HepG2 (cell line): ENCODE measurements around the gene AGT. TPM values are rescaled to one million over a fixed set of nuclear protein-coding genes. Genes with fewer than 3 reads are reported as not detected.
A peak's percentile ranks its signal among the peaks of the same experiment; 100 is the strongest.

Experiments used
- DNMT1 ChIP-seq: sonication (generic); formaldehyde crosslinking; IDR thresholded peaks from 2 replicates; pipeline ENCODE4 v1.5.1; 2020; ENCODE audit warnings: mild to moderate bottlenecking, missing genetic modification reagents
- GLMP ChIP-seq: sonication (generic); formaldehyde crosslinking; IDR thresholded peaks from 2 replicates; pipeline ENCODE4 v1.9.0; 2021; ENCODE audit warnings: missing genetic modification reagents, mild to moderate bottlenecking, borderline replicate concordance
- GRHL1 ChIP-seq: sonication (generic); formaldehyde crosslinking; conservative IDR thresholded peaks from 2 replicates; pipeline ENCODE4 v1.8.0; 2022; ENCODE audit warnings: missing genetic modification reagents
- GTF3A ChIP-seq: sonication (generic); formaldehyde crosslinking; conservative IDR thresholded peaks from 2 replicates; pipeline ENCODE4 v1.4.0; 2020; ENCODE audit warnings: mild to moderate bottlenecking, missing genetic modification reagents
- MAX ChIP-seq: IDR thresholded peaks from 2 replicates; pipeline ENCODE4 v1.6.1; 2012; ENCODE audit warnings: inconsistent platforms
- TRIM24 ChIP-seq: sonication (generic); formaldehyde crosslinking; IDR thresholded peaks from 2 replicates; pipeline ENCODE4 v1.8.0; 2022; ENCODE audit warnings: mild to moderate bottlenecking, missing genetic modification reagents
- ZBTB34 ChIP-seq: sonication (generic); formaldehyde crosslinking; IDR thresholded peaks from 2 replicates; pipeline ENCODE4 v1.8.0; 2022; ENCODE audit warnings: mild to moderate bottlenecking, missing genetic modification reagents
- ZBTB8A ChIP-seq: sonication (generic); formaldehyde crosslinking; IDR thresholded peaks from 2 replicates; pipeline ENCODE4 v1.4.0; 2020; ENCODE audit warnings: mild to moderate bottlenecking, low read depth, missing genetic modification reagents, borderline replicate concordance
- ZFP37 ChIP-seq: sonication (generic); formaldehyde crosslinking; IDR thresholded peaks from 2 replicates; pipeline ENCODE4 v1.4.0; 2020; ENCODE audit warnings: missing genetic modification reagents, borderline replicate concordance
- ZHX2 ChIP-seq, 2 experiments: sonication (generic) in 1 of 2; formaldehyde crosslinking in 1 of 2; IDR thresholded peaks; 2 replicates each; pipeline versions ENCODE4 v1.6.1 to v1.9.0; 2014 to 2022; ENCODE audit warnings: antibody characterized with exemption in 1 of 2, borderline replicate concordance in 1 of 2, inconsistent platforms in 1 of 2, low read depth in 1 of 2, missing genetic modification reagents in 1 of 2
- ZNF225 ChIP-seq: sonication (generic); formaldehyde crosslinking; IDR thresholded peaks from 2 replicates; pipeline ENCODE4 v1.4.0; 2020; ENCODE audit warnings: mild to moderate bottlenecking, missing genetic modification reagents
- ZNF251 ChIP-seq: sonication (generic); formaldehyde crosslinking; IDR thresholded peaks from 2 replicates; pipeline ENCODE4 v1.9.0; 2021; ENCODE audit warnings: mild to moderate bottlenecking, missing genetic modification reagents
- ZNF383 ChIP-seq: sonication (generic); formaldehyde crosslinking; IDR thresholded peaks from 2 replicates; pipeline ENCODE4 v1.4.0; 2020; ENCODE audit warnings: missing genetic modification reagents, mild to moderate bottlenecking, borderline replicate concordance
- ZNF460 ChIP-seq: sonication (generic); formaldehyde crosslinking; IDR thresholded peaks from 2 replicates; pipeline ENCODE4 v1.5.1; 2020; ENCODE audit warnings: missing genetic modification reagents, mild to moderate bottlenecking, borderline replicate concordance
- ZNF468 ChIP-seq: sonication (generic); formaldehyde crosslinking; IDR thresholded peaks from 2 replicates; pipeline ENCODE4 v1.8.0; 2022; ENCODE audit warnings: mild to moderate bottlenecking, moderate library complexity, missing genetic modification reagents
- ZNF678 ChIP-seq: sonication (generic); formaldehyde crosslinking; IDR thresholded peaks from 2 replicates; pipeline ENCODE4 v1.4.0; 2020; ENCODE audit warnings: mild to moderate bottlenecking, missing genetic modification reagents
- ZNF7 ChIP-seq: IDR thresholded peaks from 2 replicates; pipeline ENCODE4 v1.6.1; 2016; ENCODE audit warnings: missing biosample characterization, missing genetic modification reagents
- ZNF776 ChIP-seq: sonication (generic); formaldehyde crosslinking; IDR thresholded peaks from 2 replicates; pipeline ENCODE4 v1.4.0; 2020; ENCODE audit warnings: mild to moderate bottlenecking, missing genetic modification reagents
- polyA plus RNA-seq, 8 experiments: library from polyadenylated mRNA; depleted of rRNA in 3 of 8; stranded (reverse) in 7 of 8; unstranded in 1 of 8; fragments of >200 nt; fragmentation: Illumina TruSeq in 4 of 8; extraction: Trizol in 4 of 8; gene quantifications; 2 replicates each; pipeline versions ENCODE4 v1.2.1 to v1.2.3, GENCODE V29; 2011 to 2016; ENCODE audit warnings: low read depth in 4 of 8, missing spikeins in 1 of 8, mixed read lengths in 1 of 8; ENCODE audit not compliant: insufficient read depth in 1 of 8
- total RNA-seq, 5 experiments: library from RNA; depleted of rRNA; stranded (reverse); fragments of >200 nt; fragmentation: Illumina TruSeq; extraction: Trizol; gene quantifications; 2 replicates each; pipeline ENCODE4 v1.2.3, GENCODE V29; 2016; ENCODE audit warnings: low read depth in 1 of 5

Gene AGT
- total and polyA plus RNA-seq, 2 of the 13 experiments (the other 11 are each of a cell fraction or from before 2014, with no cell fraction given): 892 to 2,071 TPM

- TF ChIP-seq ZNF468 (0 out of 2 replicates have a peak, but pooled peaks have one; percentile 76), GTF3A (0 out of 2 replicates have a peak, but pooled peaks have one; percentile 61), GLMP (peak; percentile 43; the same call in 1 of the 2 replicates), ZNF678 (no peak), MAX (no peak), ZNF225 (CRISPR knock-in tag) (no peak), ZNF383 (no peak), ZBTB8A (no peak), ZNF251 (CRISPR knock-in tag) (peak; percentile 64; the same call in 1 of the 2 replicates), ZNF776 (CRISPR knock-in tag) (no peak), TRIM24 (CRISPR knock-in tag) (no peak), ZBTB34 (CRISPR knock-in tag) (peak; percentile 96), ZHX2 (IDR thresholded peaks at IDR 0.05; ENCODE audit: low read depth) (peak; percentile 71; the same call in 1 of the 2 replicates), ZHX2 (CRISPR knock-in tag; IDR thresholded peaks at IDR 0.05; ENCODE audit: borderline replicate concordance) (no peak), GRHL1 (CRISPR knock-in tag) (no peak), DNMT1 (CRISPR knock-in tag) (peak; percentile 87), ZFP37 (peak; percentile 89), ZNF460 (no peak; the same call in 1 of the 2 replicates), ZNF7 (CRISPR knock-in tag) (no peak; the same call in 1 of the 2 replicates)
Measured at GRCh38 chr1:230702934-230703678, 10.8 kb downstream of the AGT start (continued).
